Kidney (tissue), 14 donors: ENCODE results near the gene SPATA2L. TPM values are rescaled to one million over a fixed set of nuclear protein-coding genes. Genes with fewer than 3 reads are reported as not detected.

ENCODE experiments used
- DNase-seq, 5 donors: peaks; one replicate each; pipeline ENCODE4 v3.0.0-alpha.2; 2013 to 2020
- FAIRE-seq: peaks from 2 replicates; lab custom pipeline; 2012; peaks lifted over from hg19 to GRCh38; lab: Jason Lieb, UNC
- H3K27ac ChIP-seq, 2 donors: one replicate each; pipeline ENCODE4 v1.7.0; 2013; ENCODE audit warnings: low read depth in 2 of 2, low read length in 2 of 2, inconsistent platforms in 1 of 2
- H3K27me3 ChIP-seq: one replicate; pipeline ENCODE4 v1.7.1; 2013; ENCODE audit warnings: low read length, inconsistent platforms; ENCODE audit not compliant: control insufficient read depth, insufficient read depth
- H3K36me3 ChIP-seq, 3 donors: one replicate each; pipeline versions ENCODE4 v1.7.0 to v1.7.1; 2013; ENCODE audit warnings: low read length in 3 of 3, control low read depth in 1 of 3, inconsistent platforms in 1 of 3; ENCODE audit not compliant: insufficient read depth in 3 of 3, control insufficient read depth in 2 of 3
- H3K4me1 ChIP-seq, 3 donors: one replicate each; pipeline versions ENCODE4 v1.7.0 to v1.7.1; 2013; ENCODE audit warnings: low read length in 3 of 3, inconsistent platforms in 1 of 3, low read depth in 1 of 3; ENCODE audit not compliant: control insufficient read depth in 2 of 3, insufficient read depth in 2 of 3
- H3K4me3 ChIP-seq, 3 donors: one replicate each; pipeline versions ENCODE4 v1.7.0 to v1.8.1; 2013; ENCODE audit warnings: low read length in 3 of 3, control low read depth in 1 of 3, inconsistent platforms in 1 of 3
- H3K9ac ChIP-seq, 3 donors: one replicate each; pipeline versions ENCODE4 v1.7.0 to v1.7.1; 2013; ENCODE audit warnings: low read length in 3 of 3, control low read depth in 1 of 3, inconsistent platforms in 1 of 3
- H3K9me3 ChIP-seq, 3 donors: one replicate each; pipeline versions ENCODE4 v1.7.0 to v1.7.1; 2013; ENCODE audit warnings: low read length in 3 of 3, control low read depth in 1 of 3, inconsistent platforms in 1 of 3; ENCODE audit not compliant: control insufficient read depth in 2 of 3, insufficient read depth in 1 of 3
- intact Hi-C: fragments of 100-400 bp; cut with DNase I; formaldehyde crosslinking; loops from one replicate; pipeline ENCODE4 v1.11.1; 2022
- polyA plus RNA-seq: library from polyadenylated mRNA; stranded (reverse); fragments of 350-450 nt; fragmentation: Illumina TruSeq; extraction: RNeasy Lipid Tissue Mini Kit (QIAGEN cat#74804); gene quantifications from one replicate; pipeline ENCODE4 v1.2.3, GENCODE V29; 2014; ENCODE audit warnings: low read depth, low replicate concordance; ENCODE audit not compliant: insufficient read depth
- total RNA-seq: library from RNA; stranded (reverse); fragmentation: NEBNext Ultra II Directional; extraction: Animal tissue kit (Norgen Biotek cat#: 25700); gene quantifications from one replicate; pipeline ENCODE4 v1.2.1, GENCODE V29; 2021
- TF ChIP-seq, protein P1 (sequence below): IDR thresholded peaks from 3 replicates; pipeline ENCODE4 v1.5.1; 2012; ENCODE audit warnings: mild to moderate bottlenecking, moderate library complexity, borderline replicate concordance; ENCODE audit not compliant: insufficient read depth; ENCODE audit errors: extremely low read depth
- donor health status: control.
- donor health status: control.
- donor health status: control.
- donor health status: control.
- donor health status: control.
- donor health status: DM: yes; HTN: yes; CAD: no.
- donor health status: Normal renal cell carcinoma (clear cell type).

The SPATA2L gene
- total and polyA plus RNA-seq, 2 donors from 2014 or later, result 12.6 to 15.1 TPM

- H3K4me3 ChIP-seq, result no peak overlapping the region
- no peaks in the 10 kb centered on the region for H3K27me3 ChIP-seq
- TF ChIP-seq, protein P1, sequence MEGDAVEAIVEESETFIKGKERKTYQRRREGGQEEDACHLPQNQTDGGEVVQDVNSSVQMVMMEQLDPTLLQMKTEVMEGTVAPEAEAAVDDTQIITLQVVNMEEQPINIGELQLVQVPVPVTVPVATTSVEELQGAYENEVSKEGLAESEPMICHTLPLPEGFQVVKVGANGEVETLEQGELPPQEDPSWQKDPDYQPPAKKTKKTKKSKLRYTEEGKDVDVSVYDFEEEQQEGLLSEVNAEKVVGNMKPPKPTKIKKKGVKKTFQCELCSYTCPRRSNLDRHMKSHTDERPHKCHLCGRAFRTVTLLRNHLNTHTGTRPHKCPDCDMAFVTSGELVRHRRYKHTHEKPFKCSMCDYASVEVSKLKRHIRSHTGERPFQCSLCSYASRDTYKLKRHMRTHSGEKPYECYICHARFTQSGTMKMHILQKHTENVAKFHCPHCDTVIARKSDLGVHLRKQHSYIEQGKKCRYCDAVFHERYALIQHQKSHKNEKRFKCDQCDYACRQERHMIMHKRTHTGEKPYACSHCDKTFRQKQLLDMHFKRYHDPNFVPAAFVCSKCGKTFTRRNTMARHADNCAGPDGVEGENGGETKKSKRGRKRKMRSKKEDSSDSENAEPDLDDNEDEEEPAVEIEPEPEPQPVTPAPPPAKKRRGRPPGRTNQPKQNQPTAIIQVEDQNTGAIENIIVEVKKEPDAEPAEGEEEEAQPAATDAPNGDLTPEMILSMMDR, result no peak
- H3K36me3 ChIP-seq, result peaks cover 2 to 43% (median 20%) of the 10 kb centered on the region in 3 donors
- no peak for DNase-seq
- intact Hi-C loops, result no loop called here
- no peak overlapping the region for H3K27ac ChIP-seq
- no peak for FAIRE-seq
- no peaks in the 10 kb centered on the region for H3K9me3 ChIP-seq
- H3K4me1 ChIP-seq, result no peaks in the 10 kb centered on the region
- no peak overlapping the region for H3K9ac ChIP-seq
Measured at GRCh38 chr16:89738538-89739317, 37.2 kb upstream of the SPATA2L start.

GRCh38 chr16:89738072-89738377 lies 36.5 kb upstream of the SPATA2L start:
- H3K4me3 ChIP-seq, result no peak overlapping the region
- intact Hi-C loops, result no loop called here
- H3K9me3 ChIP-seq, result no peaks in the 10 kb centered on the region
- H3K36me3 ChIP-seq, result peaks cover 2 to 50% (median 25%) of the 10 kb centered on the region in 3 donors
- no peak overlapping the region for H3K27ac ChIP-seq
- TF ChIP-seq, protein P1, result no peak
- no peaks in the 10 kb centered on the region for H3K27me3 ChIP-seq
- FAIRE-seq (no peak), DNase-seq (no peak)
- H3K9ac ChIP-seq, result no peak overlapping the region
- no peaks in the 10 kb centered on the region for H3K4me1 ChIP-seq

GRCh38 chr16:89737341-89738071 lies 36.0 kb upstream of the SPATA2L start:
- DNase-seq (no peak), FAIRE-seq (no peak)
- no peak overlapping the region for H3K4me3 ChIP-seq
- H3K27ac ChIP-seq, result no peak overlapping the region
- H3K9me3 ChIP-seq, result no peaks in the 10 kb centered on the region
- TF ChIP-seq, protein P1, result no peak
- no peaks in the 10 kb centered on the region for H3K27me3 ChIP-seq
- no peaks in the 10 kb centered on the region for H3K4me1 ChIP-seq
- H3K9ac ChIP-seq, result no peak overlapping the region
- H3K36me3 ChIP-seq, result peaks cover 2 to 55% (median 25%) of the 10 kb centered on the region in 3 donors
- intact Hi-C loops, result no loop called here
